ENCODE measurements around the gene SCT.

Gene SCT

DNA sequence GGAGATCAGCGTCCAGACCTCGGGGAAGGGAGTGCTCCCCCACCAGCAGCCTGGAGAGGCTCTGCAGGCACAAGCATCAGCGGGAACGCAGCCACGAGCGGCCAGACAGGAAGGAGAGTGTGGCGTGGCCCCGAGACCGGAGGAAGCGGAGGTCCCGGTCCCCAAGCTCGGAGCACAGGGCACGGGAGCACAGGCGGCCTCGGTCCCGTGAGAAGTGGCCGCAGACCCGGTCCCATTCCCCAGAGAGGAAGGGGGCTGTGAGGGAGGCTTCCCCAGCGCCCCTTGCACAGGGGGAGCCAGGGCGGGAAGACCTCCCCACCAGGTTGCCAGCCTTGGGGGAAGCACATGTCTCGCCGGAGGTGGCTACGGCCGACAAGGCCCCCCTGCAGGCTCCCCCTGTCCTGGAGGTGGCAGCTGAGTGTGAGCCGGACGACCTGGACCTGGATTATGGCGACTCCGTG, 18.2 kb downstream of the SCT start:
- no peak for DNase-seq

DNA sequence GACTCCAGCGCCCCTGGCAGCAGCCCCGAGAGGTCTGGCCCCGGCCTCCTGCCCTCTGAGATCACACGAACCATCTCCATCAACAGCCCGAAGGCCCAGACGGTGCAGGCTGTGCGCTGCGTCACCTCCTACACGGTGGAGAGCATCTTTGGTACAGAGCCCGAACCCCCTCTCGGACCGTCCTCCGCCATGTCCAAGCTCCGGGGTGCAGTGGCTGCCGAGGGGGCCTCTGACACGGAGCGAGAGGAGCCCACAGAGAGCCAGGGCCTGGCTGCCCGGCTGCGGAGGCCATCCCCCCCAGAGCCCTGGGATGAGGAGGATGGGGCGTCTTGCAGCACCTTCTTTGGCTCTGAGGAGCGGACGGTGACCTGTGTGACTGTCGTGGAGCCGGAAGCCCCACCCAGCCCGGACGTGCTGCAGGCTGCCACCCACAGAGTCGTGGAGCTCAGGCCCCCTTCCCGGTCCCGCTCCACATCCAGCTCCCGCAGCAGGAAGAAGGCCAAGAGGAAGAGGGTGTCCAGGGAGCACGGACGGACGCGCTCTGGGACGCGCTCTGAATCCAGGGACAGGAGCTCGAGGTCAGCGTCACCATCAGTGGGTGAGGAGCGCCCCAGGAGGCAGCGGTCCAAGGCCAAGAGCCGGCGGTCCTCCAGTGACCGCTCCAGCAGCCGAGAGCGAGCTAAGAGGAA, 18.9 kb downstream of the SCT start:
- DNase-seq: no peak

DNA sequence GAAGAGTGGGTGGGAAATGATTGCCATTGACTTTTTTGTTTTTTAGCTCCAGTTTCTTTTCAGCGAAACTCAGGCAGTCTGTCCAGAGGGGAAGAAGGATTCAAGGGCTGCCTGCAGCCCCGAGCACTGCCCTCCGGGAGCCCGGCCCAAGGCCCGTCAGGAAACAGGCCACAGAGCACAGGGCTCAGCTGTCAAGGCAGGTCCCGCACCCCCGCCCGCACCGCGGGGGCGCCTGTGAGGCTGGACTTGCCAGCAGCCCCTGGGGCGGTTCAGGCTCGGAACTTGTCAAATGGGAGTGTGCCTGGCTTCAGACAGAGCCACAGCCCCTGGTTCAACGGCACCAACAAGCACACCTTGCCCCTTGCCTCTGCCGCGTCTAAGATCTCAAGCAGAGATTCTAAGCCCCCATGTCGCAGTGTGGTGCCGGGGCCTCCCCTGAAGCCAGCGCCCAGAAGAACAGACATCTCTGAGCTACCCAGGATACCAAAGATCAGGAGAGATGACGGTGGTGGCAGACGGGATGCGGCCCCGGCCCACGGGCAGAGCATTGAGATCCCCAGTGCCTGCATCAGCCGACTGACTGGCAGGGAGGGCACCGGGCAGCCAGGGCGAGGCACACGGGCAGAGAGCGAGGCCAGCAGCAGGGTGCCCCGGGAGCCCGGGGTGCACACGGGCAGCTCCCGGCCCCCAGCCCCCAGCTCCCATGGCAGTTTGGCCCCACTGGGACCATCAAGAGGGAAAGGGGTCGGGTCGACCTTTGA, 19.8 kb downstream of the SCT start:
- DNase-seq: no peak

DNA sequence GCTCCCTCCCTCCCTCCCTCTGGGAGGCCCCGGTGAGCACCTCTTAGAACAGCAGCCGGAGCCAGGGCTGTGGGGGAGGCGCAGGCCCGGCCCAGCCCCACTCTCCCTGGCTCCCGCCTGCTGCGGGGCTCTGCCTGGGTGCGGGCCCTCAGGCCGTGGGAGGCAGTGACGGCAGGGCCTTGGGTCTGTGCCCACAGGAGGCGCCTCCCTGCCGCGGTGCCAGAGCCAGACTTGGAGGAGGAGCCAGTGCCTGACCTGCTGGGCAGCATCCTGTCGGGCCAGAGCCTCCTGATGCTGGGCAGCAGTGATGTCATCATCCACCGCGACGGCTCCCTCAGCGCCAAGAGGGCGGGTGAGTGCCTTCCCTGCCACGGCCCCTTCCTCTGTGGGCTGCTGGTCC, 20.7 kb downstream of the SCT start:
- no peak for DNase-seq

DNA sequence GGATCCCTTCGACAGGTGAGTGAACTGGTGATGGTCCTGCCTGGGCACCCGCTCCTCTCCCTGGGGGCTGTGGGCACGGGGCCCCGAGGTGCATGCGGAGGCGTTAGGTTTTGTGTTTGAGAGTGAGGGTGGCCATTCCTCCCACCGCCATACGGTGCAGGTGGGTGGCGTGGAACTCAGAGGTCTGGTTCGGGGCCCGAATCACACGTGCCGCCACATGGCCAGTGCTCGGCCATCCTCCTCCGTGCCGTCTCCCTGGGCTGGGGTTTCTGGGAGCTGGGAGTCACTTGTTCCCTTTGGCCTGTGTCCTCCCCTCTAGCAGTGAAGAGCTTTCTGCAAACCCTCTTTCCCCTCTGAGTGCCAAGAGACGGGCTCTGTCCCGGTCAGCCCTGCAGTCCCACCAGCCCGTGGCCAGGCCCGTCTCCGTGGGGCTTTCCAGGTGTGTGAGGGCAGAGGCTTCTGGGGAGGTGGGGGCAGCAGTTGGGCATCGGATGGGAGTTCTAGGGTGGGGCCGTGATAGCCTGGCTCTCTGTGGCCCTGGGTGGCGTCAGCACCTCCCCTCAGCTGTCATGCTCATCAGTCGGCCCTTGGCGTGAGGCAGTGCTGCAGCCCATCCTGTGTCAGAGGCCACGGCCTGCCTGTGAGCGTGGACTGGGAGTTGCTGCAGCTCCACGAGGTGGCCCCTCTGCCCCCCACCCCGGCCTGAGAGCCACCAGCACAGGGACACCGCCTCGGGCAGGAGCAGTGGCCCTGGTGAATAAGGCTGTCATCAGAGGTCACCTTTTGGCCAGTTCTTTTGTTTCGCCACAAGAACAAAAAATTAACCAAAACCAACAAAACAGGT, 21.5 kb downstream of the SCT start:
- DNase-seq: no peak

DNA sequence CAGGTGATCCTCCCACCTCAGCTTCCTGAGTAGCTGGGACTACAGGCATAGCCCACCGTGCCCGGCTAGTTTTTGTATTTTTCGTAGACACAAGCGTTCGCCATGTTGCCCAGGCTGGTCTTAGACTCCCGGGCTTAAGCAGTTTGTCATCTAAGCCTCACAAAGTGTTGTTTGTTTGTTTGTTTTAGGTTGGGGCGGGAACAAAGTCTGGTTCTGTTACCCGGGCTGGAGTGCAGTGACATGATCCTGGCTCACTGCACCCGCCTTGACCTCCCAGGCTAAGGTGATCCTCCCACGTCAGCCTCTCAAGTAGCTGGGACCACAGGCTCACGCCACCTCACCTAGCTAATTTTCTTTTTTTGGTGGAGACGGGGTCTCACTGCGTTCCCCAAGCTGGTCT, 23.8 kb downstream of the SCT start:
- DNase-seq: no peak

DNA sequence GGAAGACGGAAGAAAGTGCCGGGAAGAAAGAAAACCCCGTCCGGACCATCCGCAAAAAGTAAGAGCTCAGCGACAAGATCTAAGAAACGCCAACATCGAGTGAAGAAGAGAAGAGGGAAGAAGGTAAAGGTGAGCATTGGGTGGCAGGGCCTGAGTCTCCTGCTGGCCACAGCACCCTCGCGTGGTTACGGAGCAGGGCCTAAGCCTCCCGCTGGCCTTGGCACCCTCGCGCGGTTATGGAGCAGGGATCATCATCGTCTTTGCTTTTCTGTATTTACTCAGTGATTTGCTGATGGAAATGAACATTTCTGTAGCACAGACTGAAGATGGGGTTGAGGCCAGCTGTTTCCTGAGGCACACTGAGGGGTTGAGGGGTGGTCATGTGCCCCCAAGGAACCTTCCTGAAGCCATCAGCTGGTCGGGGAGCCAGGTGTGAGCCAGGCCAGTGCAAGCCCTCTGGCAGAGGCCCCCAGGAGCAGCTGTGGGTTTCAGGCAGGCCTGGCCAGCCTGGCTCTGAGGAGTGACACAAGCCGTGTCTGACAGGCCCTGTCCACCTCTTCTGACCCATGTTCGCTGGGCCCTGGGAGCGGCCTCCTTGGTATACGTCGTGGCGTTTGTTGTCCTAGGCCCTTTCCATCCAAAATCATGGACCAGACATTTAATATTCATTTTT, 25.3 kb downstream of the SCT start:
- DNase-seq: no peak

DNA sequence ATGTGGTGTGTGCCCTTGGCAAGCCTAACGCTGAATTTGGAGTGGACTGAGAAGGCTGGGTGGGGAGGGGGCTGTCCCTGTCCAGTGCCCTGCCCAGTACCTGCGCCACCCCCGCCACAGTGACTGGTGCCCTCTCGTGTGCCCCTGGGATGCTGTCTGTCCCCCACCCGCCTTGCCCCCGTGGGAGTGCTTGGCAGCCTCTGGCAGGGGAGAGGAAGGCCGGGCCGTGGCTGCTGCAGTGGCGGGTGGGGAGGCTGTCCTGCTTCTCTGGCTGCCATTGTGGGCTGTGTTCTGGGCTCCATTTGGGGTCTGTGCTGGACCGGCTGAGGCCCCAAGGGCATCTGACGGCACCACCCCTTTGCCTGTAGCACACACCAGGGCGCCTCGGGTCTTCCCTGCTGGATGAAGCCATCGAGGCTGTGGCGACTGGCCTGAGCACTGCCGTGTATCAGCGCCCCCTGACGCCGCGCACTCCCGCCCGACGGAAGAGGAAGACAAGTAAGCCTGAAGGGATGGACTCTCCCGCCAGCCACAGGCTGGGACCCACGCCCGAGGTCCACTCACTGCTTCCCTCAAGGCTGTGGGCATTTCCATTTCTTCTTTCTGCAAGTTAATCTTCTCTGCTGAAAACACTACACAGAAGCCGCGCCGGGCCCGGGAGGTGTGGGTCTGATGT, 28.8 kb downstream of the SCT start:
- DNase-seq: no peak

DNA sequence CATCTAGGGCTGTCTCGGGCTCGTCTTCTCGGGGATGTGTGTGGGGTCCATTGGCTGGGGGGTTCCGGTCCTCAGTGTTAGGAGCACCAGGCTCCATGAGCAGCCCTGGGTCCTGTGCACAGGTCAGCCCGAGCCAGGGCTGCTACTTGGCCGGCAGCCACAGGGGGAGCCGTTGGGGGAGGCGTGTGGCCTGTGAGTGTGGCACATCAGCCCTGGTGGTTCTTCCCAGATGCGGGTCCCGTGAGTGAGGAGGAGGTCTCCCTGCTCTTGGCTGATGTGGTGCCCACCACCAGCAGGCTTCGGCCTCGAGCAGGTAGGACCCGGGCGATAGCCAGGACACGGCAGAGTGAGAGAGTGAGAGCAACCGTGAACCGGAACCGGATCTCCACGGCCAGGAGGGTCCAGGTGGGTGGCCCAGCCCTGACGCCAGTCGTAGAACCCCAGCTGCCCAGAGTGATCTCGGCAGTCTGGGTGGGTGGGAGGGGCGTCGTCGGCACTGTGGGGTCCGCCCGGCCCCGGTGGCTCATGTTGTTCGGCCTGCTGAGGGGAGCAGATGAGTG, 29.7 kb downstream of the SCT start:
- no peak for DNase-seq

DNA sequence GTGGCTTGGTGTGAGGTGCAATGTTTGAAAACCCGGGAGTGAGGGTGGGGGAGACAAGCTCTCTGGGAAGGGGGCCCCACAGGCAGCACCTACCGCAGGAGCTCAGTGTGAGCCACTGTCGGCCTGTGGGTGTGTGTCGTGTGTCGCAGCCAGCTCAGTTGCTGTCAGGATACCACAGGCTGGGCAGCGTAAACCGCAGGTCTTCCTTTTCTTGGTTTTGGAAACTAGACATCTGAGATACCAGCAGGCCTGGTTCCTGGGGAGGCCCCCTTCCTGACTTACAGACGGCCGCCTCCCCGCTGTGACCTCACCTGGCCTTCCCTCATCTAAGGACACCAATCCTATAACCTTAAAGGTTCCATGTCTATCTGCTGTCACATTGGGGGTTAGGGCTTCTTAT, 30.6 kb downstream of the SCT start:
- no peak for DNase-seq

DNA sequence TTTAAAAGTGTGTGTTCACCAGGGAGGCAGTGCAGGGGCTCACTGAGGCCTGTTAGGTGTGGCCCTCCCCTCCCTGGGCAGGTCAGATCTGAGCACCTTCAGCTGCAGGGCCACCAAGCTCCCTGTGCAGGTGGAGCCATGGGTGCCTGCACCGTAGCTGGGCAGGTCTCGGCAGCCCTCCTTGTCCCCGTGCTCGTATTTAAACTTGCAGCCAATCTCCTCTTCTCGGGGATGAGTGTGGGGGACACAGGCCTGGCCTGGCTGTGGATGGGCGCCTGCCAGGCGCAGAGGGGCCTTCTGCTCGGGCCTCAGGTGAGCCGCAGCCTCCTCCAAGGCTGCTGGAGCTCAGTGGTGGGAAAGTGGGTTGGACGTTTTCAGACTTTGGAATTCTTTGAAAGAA, 31.6 kb downstream of the SCT start:
- DNase-seq: no peak

DNA sequence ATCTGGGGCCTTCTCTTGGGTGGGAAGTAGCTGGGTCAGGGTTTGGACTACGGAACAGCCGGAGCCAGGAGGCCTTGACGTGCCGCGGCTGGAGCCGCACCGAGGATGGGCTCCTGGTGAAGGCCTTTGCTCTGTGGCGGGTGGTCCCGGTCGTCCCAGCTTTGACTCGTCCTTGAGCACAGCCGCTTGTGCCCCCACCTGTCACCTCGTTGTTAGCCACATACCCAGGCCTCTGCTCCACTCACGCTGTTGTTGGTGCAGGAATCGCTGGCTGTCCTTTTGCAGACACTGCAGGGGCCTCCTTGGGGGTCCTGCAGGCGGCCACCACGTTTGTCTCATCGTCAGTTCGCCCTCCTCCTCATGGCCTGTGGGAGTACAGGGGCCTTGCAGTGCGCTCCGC, 33.6 kb downstream of the SCT start:
- no peak for DNase-seq

DNA sequence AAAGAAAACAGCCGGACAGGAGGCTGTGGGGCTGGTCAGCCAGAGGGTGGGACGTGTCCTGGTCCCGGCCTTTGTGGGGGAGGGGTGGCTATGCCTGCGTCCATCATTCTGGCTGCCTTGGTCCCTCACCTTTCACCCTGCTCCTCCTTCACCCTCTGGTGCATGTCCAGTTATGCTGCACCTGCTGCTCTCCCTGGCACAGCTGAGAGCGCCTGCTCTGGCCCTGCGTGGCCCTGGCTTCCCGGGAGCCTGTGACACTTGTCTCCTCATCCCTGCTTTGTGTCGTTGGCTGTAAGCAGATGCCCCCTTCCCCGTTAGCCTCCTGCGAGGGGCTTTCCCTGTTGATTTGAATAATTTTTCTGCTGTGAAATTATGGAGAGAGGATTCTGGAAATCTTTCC, 34.1 kb downstream of the SCT start:
- no peak for DNase-seq

DNA sequence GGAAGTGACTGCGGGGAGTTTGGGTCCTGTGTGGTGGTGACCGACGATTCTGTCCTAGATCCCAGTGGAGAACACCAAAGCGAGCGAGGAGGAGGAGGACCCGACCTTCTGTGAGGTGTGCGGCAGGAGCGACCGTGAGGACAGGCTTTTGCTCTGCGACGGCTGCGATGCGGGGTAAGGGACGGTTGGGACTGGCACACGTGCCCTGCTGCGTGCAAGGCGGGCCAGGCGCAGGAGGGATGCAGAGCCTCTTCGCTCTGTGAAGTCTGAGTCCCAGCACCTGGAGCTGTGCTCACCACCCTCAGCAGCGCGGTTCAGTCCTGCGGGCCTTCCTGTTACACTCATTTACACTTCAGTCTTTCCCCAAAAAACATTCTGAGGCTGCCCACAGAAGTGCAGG, 34.5 kb downstream of the SCT start:
- no peak for DNase-seq

DNA sequence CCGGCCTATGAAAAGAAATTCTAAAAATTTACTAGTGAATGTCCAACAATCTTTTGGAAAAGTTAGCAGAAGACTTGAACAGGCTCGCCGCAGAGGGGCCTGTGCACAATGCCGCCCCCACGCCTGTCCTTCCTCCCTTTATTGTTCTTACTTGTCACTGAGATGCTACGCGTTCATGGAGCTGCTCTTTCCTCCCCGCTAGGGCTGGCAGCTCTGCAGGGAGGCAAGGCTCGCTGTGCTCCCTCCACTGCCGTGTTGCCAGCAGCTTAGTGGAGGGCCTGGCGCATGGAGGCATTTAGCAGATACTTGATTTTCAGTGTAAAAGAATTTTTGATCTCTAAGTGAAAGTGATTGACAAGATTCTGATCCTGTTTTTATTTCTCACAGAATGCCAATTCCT, 36.0 kb downstream of the SCT start:
- DNase-seq: no peak

DNA sequence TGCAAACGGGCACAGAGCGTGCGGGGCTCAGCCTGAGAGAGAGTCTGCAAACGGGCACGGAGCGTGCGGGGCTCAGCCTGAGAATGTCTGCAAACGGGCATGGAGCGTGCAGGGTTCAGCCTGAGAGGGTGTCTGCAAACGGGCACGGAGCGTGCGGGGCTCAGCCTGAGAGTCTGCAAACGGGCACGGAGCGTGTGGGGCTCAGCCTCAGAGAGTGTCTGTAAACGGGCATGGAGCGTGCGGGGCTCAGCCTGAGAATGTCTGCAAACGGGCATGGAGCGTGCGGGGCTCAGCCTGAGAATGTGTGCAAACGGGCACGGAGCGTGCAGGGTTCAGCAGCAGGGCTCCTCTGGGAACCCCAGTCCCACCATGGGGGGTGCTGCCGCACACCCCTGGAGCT, 37.2 kb downstream of the SCT start:
- DNase-seq: no peak

DNA sequence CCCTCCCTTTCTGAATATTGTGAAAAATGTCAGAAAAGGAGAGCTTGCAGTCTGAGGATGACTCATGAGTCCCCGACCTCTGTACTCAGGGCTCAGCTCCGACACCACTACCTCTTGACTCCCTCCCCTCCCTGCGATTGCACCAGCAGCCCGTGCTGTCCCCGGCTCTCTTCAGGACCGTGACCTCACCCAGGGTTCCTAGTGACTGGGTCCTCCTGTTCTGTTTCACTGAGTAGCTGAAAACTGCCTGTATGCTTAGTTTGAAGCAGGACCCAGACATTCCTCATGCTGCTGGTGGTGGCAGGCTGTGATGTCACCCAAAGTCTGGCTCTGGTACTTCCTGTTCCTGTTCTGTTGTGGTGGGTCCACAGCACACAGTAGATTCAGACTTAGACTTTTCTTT, 39.0 kb downstream of the SCT start:
- no peak for DNase-seq

DNA sequence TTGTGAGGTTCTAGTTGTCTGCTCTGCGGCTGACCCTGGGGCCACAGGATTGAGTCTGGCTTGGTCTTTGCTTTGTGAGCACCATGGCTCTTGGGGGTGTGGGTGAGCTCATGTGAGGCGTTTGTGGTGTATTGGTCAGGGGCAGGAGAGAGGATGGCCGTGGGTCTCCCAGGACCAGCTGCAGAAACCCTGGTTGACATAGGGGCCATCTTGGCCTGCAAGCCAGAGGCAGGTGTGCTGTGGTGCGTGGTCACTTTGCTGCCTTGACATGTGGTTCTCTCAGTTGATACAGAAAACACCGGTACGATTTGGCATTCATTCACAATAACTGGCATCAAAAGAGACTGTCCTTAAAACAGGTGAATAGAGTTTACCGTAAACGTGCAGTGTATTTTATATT, 39.4 kb downstream of the SCT start:
- DNase-seq: no peak

DNA sequence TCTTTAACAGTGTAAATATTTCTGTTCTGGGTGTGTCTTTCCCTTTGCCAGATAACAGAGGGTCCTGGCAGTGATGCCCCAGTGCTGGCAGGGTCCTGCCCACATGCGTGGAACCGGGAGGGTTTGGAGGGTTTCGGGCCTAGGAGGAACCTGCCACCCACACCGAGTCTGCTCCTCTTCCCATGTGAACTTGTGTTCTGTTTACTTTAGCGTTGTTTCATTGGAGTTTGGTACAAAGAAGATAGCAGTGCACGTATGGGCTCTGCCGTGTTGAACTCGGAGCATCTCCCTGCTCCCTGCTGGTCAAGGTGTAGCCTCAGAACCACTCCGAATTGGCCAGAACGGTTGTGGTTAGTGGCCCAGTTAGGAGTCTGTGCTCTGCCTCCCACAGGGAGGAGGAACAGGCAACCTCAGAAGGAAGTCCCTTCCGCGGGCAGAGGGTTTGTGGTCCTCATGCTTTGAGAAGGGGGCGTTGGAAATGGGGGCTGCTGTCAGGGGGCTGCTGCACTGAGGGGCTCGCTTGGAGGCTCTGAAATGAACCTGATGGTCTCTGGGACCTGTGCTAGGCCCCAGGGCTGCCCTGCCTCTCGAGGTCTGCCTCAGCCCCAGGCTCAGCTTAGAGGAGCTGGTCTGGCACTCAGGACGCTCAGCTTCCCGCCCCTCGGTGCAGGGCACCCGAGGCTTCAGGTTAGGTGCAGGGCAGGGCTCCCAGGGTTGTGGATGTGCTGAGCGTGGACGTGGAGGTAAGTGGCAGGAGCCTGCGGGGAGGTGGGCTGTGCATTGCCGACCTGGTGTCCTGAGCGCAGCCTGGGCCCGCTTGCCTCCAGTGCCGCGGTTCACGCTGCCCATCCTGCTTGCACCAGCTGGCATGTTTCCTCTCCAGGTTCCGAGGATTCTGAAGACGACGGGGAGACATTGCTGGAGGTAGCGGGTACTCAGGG, 40.3 kb downstream of the SCT start:
- no peak for DNase-seq

DNA sequence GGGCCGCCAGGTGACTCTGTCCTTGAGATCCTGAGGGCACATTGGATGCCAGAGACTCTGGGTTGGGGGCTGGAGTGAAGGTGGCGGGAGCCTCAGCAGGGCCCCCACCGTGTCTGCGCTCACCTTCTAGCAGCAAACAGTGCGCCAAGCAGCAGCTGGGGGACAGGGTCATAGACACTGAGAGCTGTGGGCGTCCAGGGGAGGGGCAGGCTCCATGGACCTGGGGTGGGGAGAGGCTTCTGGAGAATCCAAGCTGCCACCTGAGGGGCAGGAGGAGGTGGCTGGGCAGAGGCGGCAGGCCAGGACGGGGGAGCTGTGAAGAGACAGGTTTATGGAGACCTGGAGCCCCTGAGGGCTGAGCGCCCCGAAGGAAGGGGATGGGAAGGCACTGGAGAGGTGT, 42.7 kb downstream of the SCT start:
- no peak for DNase-seq

DNA sequence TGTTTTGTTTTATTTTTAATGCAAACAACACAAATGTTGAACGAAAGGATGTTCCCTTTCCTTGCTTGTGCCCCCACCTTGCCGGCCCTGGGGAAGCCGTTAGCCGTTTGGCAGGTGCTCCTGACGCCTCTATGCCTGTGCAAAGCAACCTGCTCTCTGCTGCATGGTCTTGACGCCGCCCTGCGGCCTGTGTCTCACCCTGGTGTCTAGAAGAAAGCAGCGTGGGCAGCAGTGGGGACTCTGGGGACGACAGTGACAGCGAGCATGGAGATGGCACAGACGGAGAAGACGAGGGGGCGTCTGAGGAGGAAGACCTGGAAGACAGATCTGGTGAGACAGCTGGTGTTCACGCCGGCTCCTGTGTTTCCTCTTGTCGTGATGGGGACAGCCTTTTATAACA, 45.2 kb downstream of the SCT start:
- DNase-seq: no peak
